PC-9 (cell line): ENCODE measurements around the gene AK8.

Experiments
- CTCF ChIP-seq: fragments of 200-600 bp; sonication (generic); conservative IDR thresholded peaks from 2 replicates; pipeline ENCODE4 v1.6.1; 2017; ENCODE audit warnings: mixed run types, antibody characterized with exemption, mild to moderate bottlenecking, moderate library complexity
- EZH2 ChIP-seq: fragments of 200-600 bp; sonication (generic); IDR thresholded peaks from 2 replicates; pipeline ENCODE4 v1.8.0; 2017; ENCODE audit warnings: antibody characterized with exemption, low read depth

GRCh38 chr9:132773093-132773492 is 105.0 kb downstream of the AK8 start:
- TF ChIP-seq CTCF = no peak
- TF ChIP-seq EZH2 = no peak
